ENCODE measurements around the gene ESYT2.
"Not testable (repeated sequence)": the region's sequence is repeated elsewhere in the genome, so short reads cannot be mapped to it uniquely, and the experiment has no call there.

The ESYT2 gene

DNA sequence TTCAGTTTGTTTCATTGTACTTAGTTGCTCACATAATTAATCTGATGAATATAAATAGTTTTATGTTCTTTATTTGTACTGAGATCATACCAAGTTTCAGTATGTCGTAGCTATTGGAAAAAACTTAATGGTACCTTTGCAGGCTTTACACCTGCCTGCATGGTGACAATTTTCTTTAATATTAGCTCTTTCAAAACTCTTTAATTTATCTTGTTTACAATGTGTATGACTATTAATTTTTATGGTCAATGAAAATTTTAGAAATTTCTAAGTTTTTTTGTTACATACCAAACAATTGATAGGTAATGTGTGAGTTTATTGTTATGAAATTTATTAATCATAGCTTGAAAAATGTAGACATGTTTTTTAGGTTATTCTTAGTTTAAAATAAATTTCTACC lies 31.1 kb upstream of the ESYT2 start:
- Histone ChIP-seq H3K27ac (no peak overlapping the region), H3K4me3 (no peak overlapping the region)

DNA sequence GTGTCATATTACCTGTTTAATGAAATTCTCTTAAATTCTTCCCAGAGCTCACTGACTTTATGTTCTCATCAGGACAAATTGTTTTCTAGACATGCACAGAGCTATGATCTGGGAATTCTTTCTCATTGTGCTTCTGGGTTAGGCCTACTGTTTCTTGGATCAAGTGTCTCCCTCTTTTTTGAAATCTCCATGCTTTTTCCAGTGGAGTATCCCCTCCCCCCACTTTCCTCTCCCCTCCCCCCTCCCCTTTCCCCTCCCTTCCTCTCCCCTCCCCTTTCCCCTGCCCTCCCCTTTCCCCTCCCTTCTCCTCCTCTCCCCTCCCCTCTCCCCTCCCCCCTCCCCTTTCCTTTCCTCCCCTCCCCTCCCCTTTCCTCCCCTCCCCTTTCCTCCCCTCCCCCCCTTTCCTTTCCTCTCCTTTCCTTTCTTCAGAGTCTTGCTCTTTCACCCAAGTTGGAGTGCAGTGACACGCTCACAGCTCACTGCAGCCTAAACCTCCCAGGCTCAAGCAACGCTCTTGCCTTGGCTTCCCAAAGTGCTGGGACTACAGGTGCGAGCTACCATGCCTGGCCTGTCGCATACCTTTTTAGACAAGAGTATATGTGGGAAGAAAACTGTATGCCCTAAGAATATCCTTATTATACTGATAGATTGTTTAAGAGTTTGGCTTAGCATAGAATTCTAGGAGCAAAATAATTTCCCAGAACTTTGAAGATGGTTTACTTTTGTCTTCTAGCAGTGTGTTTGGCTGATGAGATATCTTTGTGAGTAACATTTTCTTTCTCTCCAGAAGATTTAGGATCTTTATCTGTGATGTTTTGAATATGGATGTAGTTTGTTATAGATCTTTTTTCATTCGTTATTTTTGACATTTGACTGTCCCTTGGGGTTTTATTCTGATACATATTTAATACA lies 29.5 kb upstream of the ESYT2 start:
- H3K4me3 ChIP-seq = no peak overlapping the region
- peak overlapping the region in 4 of 21 experiments; percentile 27 to 71 (median 38) for H3K27ac ChIP-seq

DNA sequence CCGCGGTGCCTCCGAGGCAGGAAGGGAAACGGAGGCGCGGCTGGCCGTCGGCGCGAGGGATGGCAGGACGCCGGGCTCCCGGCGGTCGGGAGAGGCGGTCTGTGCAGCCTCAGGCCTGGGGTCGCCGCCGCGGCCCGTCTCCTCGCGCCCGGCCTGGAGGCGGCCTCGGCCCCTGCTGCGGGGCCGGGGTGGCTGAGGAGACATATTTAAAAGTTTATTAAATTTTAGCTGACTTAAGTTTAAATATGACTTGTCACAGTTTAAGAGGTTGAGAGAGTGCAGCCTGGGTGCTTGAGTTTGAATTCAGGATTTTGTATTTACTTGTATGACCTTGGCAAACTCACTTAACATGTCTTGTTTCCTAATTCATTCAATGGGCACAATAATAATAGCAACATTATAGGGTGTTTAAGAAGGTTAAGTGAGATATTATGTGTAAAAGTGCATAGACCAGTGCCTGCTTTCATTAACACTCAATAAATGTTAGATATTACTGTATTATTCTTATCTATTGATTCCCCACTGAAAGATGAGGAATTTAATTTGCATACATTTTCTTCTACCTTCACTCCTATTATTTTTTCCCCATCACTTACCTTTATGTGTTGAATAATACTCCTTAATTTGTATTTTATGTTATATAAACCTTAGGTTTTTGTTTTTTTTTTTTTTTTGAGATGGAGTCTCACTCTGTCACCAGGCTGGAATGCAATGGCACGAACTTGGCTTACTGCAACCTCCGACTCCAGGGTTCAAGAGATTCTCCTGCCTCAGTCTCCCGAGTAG lies 27.8 kb upstream of the ESYT2 start:
- Histone ChIP-seq H3K27ac (peak overlapping the region; percentile 41 to 92 (median 85)), H3K4me3 (peak overlapping the region; percentile 70 to 100 (median 90))

DNA sequence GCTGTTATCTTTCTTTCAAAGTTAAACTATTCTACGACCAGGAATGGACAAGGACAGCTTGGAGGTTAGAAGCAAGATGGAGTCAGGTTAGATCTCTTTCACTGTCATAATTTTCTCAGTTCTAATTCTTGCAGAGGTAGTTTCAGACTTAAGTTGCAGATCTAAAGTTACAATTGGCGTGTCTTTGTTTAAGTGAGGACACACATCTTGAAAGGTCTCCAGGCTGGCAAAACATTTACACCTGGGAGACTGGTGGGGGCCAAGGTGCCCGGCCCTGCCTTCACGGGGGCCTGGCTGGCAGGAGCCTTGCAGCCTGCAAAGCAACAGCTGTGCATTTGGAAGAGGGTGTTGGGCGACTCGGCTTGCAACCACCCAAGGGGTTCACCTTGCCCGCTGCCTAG lies 25.4 kb upstream of the ESYT2 start:
- Histone ChIP-seq H3K4me3 (no peak overlapping the region), H3K27ac (no peak overlapping the region)

DNA sequence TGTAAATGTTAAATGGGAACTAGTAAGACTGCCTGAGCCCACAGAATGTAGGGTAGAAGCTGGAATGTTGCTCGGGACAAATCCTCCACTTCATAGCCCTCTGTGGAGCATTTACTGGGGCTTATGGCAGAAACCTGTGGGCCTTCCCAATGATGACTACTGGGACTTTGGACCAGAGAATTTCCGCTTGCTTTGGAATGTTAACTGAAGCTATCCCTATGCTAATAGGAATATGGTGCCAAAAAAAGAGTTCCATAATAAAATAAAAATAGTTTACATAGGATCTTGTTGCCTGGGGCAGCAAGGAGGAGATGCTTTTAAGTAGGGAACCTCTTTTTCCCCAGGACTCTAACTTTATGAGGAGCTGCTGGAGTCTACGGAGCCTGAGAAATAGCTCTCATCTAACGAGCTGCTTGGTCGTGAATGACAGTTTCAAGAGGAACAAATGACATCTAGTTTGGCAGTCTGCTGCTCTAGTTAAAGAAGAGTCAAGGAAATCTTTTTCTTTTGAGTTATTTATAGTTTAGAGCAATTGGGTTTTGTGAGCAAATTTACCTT lies 21.3 kb upstream of the ESYT2 start:
- peak overlapping the region in 3 of 21 experiments; percentile 47 to 79 (median 57) for H3K27ac ChIP-seq

DNA sequence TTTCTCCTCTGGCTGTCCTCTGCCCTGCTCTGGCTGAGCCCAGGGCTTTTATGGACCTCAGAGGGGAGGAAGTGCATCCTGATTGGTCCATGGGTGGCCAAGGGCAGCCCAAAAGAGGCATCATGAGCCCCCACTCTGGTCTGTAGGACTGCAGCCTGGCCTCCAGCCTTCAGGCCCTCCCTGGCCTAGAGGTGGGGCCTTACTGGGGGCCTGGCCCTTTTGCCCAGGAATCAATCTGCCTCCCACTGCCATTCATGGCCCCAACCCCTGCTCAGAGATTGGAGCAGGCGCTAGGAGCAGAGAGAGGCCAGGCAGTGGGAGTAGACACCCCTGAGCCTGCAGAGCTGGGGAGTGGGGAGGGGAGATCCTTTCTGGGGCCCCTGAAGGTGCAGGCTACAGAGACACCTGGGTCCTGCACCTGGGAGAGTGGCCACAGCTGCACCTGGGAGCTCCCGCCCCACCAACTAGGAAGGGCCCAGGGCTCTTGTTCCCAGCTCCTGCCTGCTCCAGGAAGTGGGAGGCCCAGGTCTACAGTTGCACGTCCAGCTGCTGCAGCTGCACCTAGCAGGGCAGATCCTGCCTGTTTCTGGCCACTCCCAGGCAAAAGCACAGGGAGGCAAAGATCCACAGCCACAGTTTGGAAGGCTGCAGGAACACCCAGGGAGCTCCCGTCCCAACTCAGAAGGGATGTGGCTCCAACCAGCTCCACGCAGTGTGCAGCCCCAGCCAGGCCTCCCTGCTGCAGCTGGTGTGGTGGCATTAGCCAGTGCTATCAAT lies 20.6 kb upstream of the ESYT2 start:
- Histone ChIP-seq H3K4me3 (no peak overlapping the region), H3K27ac (peak overlapping the region in 6 of 21 experiments; percentile 17 to 79 (median 47))

More for the DNA sequence above, 21.3 kb upstream of the ESYT2 start:
- H3K4me3 ChIP-seq = no peak overlapping the region

DNA sequence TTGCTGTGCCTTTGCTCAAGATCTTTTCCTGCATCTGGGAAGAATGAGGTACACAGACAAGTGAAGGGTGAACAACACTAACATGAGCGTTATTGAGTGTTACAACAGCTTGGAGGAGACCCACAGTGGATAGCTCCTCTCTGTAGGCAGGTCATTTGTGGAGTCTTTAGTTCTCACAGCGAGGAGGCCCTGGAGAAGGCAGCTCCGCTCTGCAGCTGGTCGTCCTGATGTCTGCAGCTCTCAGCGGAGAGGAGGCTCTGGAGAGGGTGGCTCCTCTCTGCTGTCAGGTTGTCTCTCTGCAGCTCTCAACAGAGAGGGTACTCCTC lies 20.1 kb upstream of the ESYT2 start:
- Histone ChIP-seq H3K4me3 (no peak overlapping the region), H3K27ac (peak overlapping the region in 2 of 21 experiments; percentile 57 to 79)

DNA sequence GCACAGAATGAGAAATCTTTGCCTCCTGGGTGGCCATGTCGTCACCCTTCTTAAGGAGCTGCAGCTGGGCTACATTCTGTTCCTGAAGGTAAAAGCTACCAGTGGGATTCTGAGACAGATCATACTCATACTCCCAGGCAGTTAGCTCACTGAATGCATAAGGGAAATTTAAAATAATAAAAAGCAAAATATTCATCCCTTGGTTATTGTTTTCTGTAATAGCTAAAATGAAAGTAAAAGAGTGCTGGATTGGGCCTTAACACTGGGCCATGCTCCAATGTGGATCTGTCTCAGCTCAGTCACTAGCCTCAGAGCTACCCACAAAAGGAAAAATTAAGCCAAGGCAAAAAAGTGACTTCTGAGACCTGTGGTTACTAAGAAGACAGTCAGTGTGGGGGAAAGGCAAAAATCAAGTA lies 18.1 kb upstream of the ESYT2 start:
- H3K4me3 ChIP-seq = no peak overlapping the region
- peak overlapping the region in 12 of 21 experiments; percentile 2 to 72 (median 36) for H3K27ac ChIP-seq

DNA sequence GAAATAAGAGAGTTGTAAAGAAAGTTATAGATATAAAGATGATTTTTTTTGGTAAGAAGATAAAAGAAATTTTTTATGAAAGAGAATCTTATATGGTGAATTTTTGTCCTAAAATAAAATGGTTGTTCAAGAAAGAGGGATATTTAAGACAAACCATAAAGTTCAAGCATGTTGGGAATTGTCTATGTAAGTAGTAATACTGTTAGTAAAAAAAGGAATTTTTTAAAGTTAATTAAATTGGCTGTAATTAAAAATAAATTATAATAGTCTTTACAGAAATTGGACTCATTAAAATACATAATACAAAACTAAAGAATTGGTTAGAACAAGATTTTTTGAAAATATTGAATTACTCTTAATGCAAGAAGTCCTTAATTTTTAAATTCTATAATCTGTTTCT lies 17.0 kb upstream of the ESYT2 start:
- H3K4me3 ChIP-seq = no peak overlapping the region
- H3K27ac ChIP-seq = no peak overlapping the region

DNA sequence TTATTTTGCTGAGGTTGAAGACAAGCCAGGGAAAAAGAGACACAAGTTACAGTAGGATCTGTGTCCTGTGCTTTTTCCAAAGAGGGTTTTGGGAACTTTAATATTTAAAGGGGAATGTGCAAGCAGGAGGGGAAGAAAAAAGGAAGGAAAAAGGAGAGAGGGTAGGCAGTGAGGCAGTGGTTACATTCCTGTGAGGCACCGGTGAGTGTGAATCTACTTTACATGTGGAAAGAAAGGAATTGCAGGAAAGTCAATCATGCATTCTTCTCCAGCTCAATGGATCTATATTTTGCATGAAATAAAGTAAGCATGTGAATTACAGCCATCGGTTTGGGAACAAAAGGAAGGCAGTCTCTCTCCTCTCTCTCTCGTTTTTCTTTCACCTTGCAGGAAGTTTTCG lies 14.5 kb upstream of the ESYT2 start:
- H3K27ac ChIP-seq = no peak overlapping the region
- H3K4me3 ChIP-seq = no peak overlapping the region

DNA sequence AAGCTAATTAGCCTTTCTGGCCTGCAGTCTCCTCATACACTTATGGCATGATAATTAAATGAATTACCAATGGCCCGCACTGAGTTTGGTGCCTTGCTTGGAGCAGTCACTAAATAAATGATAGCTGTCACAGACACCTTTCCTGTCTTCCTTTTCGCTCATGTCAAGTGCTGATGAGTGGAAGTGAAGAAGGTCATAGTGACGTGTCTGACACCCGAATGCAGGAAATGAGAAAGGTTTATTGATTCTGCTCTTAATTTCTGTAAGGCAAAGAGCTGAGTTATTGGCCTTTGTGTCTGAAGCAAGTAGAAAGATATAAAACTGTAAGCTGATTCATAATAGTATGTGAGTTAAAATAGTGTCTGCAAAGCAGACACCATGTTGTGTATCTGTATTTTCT lies 13.2 kb upstream of the ESYT2 start:
- Histone ChIP-seq H3K4me3 (no peak overlapping the region), H3K27ac (no peak overlapping the region)

DNA sequence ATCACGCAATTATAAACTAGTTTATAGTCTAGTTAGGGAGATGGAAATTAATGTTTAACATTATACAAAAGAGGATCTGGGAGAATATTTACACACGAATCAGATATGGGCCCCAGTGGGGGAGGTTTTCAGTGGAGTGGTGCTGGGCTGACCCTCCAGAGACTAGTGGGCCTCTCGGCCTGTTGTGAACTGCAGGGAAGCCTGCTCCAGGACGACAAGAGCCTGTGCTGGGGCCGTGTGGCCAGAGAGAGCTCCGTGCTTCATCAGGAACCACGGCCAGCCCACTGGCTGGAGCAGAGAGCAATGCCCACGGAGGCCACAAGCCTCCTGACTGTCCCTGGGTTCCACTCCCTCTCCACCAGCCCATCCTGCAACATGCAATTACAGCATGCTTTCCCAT lies 11.3 kb upstream of the ESYT2 start:
- H3K27ac ChIP-seq = no peak overlapping the region

DNA sequence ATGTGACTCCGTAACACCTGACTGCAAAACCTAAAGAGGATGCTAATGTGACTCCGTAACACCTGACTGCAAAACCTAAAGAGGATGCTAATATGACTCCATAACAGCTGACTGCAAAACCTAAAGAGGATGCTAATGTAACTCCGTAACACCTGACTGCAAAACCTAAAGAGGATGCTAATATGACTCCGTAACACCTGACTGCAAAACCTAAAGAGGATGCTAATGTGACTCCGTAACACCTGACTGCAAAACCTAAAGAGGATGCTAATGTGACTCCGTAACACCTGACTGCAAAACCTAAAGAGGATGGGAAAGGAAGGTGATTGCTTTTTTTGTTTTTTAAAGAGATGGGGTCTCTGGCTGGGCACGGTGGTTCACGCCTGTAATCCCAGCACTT lies 9.9 kb upstream of the ESYT2 start:
- H3K27ac ChIP-seq, H3K4me3 ChIP-seq: not testable (repeated sequence)

More for the DNA sequence above, 11.3 kb upstream of the ESYT2 start:
- H3K4me3 ChIP-seq = no peak overlapping the region

DNA sequence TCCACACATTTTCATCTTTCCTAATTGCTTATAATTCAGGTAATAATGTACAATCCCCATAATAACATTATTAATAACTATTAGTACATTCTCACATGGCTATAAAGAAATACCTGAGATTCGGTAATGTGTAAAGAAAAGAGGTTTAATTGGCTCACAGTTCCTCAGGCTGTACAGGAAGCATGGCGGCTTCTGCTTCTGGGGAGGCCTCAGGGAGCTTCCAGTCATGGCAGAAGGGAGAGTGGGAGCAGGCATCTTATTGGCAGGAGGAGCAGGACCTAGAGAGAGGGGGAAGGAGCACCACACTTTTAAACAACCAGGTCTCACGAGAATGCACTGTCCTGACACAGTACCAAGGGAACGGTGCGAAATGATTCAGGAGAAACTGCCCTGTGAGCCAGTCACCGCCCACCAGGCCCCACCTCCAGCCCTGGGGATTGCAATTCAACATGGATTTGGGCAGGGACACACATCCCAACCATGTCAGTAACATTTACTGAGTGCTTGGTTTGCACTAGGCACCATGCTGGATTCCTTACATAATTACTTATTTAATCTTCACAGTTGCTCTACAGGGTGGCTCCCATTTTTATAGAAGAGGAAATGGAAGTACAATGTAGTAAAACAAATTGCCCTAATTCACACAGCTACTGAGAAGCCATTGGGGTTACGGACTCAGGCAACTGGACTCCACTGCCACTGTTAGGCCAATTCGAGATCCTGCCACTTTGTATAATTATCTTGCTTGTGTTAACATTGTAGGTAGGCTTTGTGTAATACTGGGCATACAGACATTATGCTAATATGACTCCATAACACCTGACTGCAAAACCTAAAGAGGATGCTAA lies 8.7 kb upstream of the ESYT2 start:
- H3K27ac ChIP-seq = no peak overlapping the region
- H3K4me3 ChIP-seq = no peak overlapping the region

DNA sequence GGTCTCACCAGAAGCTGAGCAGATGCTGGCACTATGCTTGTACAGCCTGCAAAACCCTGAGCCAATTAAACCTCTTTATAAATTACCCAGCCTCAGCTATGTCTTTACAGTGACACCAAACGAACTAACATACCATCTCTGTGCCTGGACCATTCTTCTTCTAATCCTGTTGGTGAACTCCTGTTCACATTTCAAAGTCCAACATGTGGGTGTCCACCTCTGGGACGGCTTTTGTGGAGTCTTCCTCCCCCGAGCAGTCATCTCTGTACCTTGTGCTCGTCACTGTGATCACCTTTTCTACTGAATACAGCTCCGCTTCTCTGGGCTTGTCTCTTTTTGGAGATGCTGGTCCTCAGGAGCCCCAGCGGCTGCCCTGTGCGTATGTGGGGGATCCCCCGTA lies 7.4 kb upstream of the ESYT2 start:
- no peak overlapping the region for H3K4me3 ChIP-seq
- H3K27ac ChIP-seq = no peak overlapping the region

DNA sequence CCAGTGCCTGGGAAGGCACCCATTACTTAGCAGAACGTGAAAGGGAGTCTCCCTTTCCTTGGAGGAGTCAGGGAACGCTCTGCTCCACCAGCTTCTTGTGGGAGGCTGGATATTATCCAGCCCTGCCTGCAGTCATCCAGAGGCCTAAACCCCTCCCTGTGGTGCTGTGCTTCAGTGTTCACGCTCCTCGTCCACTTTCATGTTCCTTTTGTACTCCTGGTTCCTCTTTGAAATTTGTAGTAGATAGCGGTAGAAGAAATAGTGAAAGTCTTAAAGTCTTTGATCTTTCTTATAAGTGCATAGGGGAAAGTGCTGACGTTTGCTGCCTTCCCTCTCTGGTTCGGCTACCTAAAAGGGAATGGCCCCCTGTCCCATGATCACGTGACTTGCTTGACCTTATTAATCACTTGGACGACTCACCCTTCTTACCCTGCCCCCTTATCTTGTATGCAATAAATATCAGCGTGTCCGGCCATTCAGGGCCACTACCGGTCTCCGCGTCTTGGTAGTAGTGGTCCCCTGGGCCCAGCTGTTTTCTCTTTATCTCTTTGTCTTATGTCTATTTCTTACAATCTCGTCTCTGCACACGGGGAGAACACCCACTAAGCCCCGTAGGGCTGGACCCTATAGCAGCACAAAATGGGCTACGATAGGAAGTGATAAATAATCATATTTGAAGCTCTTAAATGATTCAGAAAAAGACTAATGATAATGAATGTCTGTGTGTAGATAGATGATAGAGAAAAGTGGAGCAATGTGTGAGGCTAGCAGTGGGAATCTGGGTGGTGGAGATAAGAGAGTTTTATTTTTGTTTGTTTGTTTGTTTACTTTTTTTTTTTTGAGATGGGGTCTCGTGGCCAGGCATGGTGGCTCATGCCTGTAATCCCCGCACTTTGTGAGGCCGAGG lies 5.8 kb upstream of the ESYT2 start:
- Histone ChIP-seq H3K27ac (no peak overlapping the region), H3K4me3 (no peak overlapping the region)

DNA sequence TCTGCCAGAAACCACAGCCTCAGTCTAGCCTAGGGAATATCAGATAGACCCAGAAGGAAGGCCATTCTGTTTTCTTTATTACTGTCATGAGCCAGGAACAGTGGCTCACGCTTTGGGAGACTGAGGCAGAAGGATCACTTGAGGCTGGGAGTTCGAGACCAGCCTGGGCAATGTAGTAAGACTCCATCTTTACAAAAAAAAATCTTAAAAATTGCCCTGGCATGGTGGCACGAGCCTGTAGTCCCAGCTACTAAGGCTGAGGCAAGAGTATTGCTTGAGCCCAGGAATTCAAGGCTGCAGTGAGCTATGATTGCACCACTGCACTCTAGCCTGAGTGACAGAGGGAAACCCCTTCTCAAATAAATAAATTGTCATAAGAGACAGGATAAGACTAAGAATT lies 3.7 kb upstream of the ESYT2 start:
- Histone ChIP-seq H3K27ac (no peak overlapping the region), H3K4me3 (no peak overlapping the region)

DNA sequence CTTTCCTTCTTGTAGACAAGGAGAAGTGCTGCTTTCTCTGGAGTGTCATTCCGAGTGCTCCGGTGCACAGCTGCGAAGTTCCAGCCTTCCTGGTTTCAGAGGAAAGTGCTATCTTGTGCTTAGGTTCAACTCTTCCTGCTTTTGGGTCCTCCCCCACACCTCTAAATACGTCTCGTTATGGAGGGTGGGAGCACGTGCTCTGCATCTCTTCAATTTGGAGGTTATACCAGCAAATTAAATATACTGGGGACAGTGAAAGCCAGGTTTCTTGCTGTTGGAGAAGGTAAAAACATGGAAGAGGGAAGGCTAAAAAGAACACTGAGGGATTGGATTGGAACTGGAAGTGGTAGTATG lies 2.4 kb upstream of the ESYT2 start:
- Histone ChIP-seq H3K27ac (no peak overlapping the region), H3K4me3 (no peak overlapping the region)
